Cerebellar nuclear complex (tissue), 1 donor: Measurements from ENCODE around the gene NPB.

ENCODE experiments used
- DNase-seq, 2 experiments: peaks; one replicate each; lab custom pipeline; 2025; lab: John Stamatoyannopoulos, UW

The NPB gene

DNA sequence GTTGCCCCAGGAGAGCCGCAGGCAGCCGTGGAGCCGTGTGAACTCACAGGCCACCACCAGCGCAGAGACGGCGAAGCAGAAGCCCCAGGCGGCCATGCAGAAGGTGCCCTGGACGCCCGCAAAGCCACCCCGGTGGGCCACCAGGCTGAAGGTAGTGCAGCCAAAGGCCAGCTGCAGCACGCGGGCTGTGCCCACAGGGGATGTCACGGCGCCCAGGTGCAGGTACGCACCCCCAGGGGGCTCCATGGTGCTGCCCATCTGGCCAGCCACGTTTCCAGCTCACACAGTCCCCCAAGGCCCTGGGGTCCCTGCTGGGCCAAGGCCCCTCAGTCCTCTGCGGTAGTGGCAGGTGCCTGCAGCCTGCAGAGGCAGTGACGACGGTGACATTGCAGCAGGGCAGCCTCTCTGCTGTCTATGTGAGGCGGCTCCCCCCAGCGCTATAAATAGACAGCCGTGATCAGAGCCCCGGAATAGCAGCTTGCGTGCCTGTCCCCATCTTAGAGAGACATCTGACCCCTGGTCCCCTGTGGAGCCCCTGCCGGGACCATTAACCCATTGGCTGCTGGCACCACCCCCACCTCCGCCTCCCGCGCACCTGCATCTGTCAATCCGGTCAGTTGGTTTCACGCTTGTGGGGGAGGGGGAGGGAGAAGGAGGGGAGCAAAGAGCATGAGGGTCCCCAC, 39.6 kb downstream of the NPB start:
- no peak for DNase-seq

DNA sequence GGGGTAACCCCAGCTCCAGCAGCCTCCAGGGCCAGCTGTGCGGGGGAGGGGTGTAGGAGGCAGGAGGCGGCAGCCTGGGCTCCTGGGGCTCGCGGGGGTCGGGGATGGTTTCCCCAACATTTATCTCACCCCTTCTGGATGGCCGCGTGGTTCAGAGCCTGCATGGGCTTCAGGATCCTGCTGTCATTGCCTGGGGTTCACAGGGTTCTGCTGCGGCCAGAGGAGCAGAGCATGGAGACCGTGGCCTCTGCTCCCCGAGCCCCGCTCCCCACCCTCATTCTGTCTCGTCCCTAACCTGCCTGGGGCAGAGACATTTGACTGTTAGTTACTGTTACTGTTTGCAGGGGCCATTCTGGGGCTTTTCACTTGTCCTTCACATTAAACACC, 40.1 kb downstream of the NPB start:
- DNase-seq, result no peak

DNA sequence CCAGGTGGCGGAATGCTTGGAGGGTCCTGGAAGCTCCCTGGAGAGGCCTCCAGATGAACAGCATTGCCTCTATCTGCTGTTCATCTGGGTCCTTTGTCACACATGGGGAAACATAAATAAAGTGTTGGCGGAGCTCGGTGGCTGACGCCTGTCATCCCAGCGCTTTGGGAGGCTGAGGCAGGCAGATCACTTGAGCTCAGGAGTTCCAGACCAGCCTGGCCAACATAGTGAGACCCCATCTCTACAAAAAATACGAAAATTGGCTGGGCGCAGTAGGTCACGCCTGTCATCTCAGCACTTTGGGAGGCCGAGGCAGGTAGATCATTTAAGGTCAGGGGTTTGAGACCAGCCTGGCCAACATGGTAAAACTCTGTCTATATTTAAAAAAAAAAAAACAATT, 42.8 kb downstream of the NPB start:
- no peak for DNase-seq

DNA sequence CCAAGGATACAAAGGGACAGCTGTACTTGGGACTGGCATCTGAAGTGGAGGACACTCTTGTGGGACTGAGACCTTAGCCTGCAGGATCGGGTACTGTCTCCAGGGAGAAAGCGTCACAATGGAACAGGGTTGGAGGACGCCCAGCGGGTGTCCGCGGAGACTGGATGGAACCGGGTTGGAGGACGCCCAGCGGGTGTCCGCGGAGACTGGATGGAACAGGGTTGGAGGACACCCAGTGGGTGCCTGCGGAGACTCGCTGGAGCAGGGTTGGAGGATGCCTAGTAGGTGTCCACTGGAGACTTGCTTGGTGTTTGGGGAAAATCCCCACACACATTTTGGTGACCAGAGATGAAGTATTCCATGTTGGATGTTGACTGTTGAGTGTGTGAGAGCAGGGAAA, 45.2 kb downstream of the NPB start, which contains the start of gene MYADML2:
Gene MYADML2, minus strand, starts transcription at position 45 of the 400 bp plus-strand sequence. CDS start 5,492 bp downstream, outside the sequence.
- DNase-seq, result no peak

DNA sequence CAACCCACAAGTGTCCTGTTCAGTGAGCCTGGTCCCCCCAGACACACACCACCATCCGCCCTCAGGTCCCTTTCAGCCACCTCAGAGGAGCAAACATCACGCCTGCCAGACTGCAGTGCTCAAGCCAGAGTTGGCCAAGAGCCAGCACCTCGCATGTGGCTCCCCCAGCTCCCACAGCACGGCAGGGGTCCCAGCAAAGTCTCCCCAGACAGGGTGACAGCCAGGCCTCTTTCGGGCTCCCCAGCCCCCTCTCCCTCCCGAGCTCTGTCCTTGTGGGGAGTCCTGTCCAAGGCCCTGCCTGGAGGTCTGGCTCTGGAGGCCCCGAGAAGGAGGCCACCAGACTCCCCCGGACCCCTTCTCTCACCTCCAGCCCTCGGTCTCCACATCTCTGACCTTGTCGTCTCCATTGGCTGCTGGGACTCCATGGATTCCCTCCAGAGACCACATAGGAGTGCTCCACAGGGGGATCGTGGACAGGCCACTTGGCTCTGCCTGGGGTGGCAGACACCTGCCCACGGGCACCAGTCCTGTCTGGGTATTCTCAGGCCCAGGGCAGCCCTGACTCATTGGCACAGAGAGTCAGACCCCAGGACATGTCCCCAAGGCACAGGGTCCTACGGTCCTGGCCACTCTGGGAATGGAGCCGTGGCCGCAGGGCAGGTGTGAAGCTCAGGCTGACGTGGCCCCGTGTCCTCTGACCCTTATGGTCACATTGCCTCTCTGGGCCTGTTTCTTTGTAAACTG, 46.8 kb downstream of the NPB start:
- no peak for DNase-seq

DNA sequence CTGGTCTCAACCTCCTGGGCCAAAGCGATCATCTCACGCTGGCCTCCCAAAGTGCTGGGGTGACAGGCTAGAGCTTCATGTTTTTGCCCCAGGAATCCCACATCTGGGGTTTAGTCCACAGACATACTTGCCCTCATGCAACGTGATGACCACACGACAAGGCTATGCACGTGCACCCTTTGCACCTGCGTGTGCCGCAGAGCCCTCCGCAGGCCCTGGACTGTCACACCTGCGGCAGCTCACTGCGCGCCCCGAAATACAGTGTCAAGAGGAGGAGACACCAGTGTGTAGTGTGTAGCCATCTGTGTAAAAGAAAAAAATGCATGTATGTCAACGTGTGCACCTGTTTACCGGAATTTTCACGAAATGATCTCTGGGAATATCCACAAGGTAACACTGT, 48.5 kb downstream of the NPB start:
- DNase-seq, result no peak

DNA sequence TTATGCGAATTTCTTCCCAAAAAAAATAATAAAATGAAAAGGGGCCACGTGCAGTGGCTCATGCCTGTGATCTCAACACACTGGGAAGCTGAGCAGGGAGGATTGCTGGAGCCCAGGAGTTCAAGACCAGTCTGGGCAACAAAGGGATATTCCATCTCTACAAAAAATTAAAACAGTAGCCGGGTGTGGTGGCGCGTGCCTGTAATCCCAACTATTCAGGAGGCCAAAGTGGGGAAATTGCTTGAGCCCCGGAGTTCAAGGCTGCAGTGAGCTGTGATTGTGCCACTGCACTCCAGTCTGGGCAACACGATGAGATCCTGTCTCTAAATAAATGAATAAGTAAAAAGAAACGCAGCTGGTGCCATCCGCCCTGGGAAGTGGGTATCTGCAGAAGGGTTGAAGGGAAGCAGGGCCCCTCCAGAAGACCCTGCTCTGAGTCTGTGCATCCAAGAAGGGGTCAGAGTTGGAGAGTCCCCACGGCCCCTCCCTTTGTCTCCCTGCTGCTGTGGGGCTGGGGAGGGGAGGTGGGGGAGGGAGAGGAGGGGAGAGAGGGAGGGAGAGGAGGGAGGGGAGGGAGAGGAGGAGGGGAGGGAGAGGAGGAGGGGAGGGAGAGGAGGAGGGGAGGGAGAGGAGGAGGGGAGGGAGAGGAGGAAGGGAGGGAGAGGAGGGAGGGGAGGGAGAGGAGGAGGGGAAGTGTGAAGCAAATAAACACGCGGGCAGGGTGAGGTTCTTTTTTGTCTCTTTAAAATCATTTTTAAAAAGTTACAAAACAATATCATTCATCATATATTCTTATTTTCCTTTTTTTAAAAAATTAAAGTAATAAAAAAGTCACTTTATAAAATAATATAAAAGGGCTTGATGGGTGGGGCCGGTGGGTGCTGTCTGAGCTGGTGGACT, 50.0 kb downstream of the NPB start:
- no peak for DNase-seq
